Natural killer cell (primary cell): Measurements from ENCODE around the gene TFR2. TPM values are rescaled to one million over a fixed set of nuclear protein-coding genes. Genes with fewer than 3 reads are reported as not detected.

Source experiments
- ATAC-seq, 3 donors: fragments of 150-1000 bp in 2 of 3; fragments of 200-7000 bp in 1 of 3; cut with Tn5 transposase; 1 replicate in 1 of 3; 2 replicates in 2 of 3; pipeline ENCODE4 v1.10.0; 2021; ENCODE audit warnings: mild to moderate bottlenecking in 2 of 3, moderate library complexity in 2 of 3
- DNase-seq, 2 donors: peaks; one replicate each; pipeline versions ENCODE4 v3.0.0 to v3.0.0-alpha.2; 2013 to 2021; ENCODE audit warnings: mixed read lengths in 1 of 2
- H3K27ac ChIP-seq: one replicate; pipeline ENCODE4 v1.5.1; 2013; ENCODE audit warnings: mild to moderate bottlenecking, low read length
- H3K27me3 ChIP-seq: one replicate; pipeline ENCODE4 v1.6.1; 2013; ENCODE audit warnings: low read length; ENCODE audit not compliant: control insufficient read depth, insufficient read depth
- H3K36me3 ChIP-seq: one replicate; pipeline ENCODE4 v1.6.1; 2013; ENCODE audit warnings: low read length; ENCODE audit not compliant: control insufficient read depth, insufficient read depth
- H3K4me1 ChIP-seq: one replicate; pipeline ENCODE4 v1.6.1; 2013; ENCODE audit warnings: low read length; ENCODE audit not compliant: control insufficient read depth, insufficient read depth
- H3K4me3 ChIP-seq: one replicate; pipeline ENCODE4 v1.5.1; 2013; ENCODE audit warnings: low read length
- H3K9me3 ChIP-seq: one replicate; pipeline ENCODE4 v1.6.1; 2013; ENCODE audit warnings: low read length; ENCODE audit not compliant: control insufficient read depth, insufficient read depth
- H3K27ac Mint-ChIP-seq, 2 donors: one replicate each; pipeline ENCODE4 v1.8.0; 2022; ENCODE audit warnings: mild to moderate bottlenecking in 2 of 2, mixed read lengths in 2 of 2, moderate library complexity in 1 of 2
- H3K27me3 Mint-ChIP-seq, 2 donors: one replicate each; pipeline ENCODE4 v1.8.0; 2022; ENCODE audit warnings: low read depth in 2 of 2, mixed read lengths in 2 of 2
- H3K36me3 Mint-ChIP-seq: one replicate; pipeline ENCODE4 v1.8.0; 2022; ENCODE audit warnings: mixed read lengths
- H3K4me1 Mint-ChIP-seq, 2 donors: one replicate each; pipeline ENCODE4 v1.8.0; 2022; ENCODE audit warnings: mixed read lengths in 2 of 2
- H3K4me3 Mint-ChIP-seq: one replicate; pipeline ENCODE4 v1.8.0; 2022; ENCODE audit warnings: mild to moderate bottlenecking, moderate library complexity, mixed read lengths
- H3K9me3 Mint-ChIP-seq, 2 donors: one replicate each; pipeline ENCODE4 v1.8.0; 2022; ENCODE audit warnings: mixed read lengths in 2 of 2
- WGBS: methylation state at CpG from one replicate; pipeline ENCODE4 v1.1.7; 2013; ENCODE audit warnings: missing lambda C conversion rate; ENCODE audit not compliant: insufficient coverage; 5-methylcytosine and 5-hydroxymethylcytosine counted together
- intact Hi-C: fragments of 100-400 bp; cut with micrococcal nuclease; formaldehyde crosslinking; loops from one replicate; pipeline ENCODE4 v1.14.2; 2022
- total RNA-seq, 4 donors: library from RNA; stranded (reverse); fragments of 120-200 nt in 1 of 4; gene quantifications; one replicate each; pipeline versions ENCODE4 v1.2.3 to v1.2.4, GENCODE V29; 2013 to 2022
- TF ChIP-seq, protein P1 (sequence below): fragments of 200-600 bp; IDR thresholded peaks from one replicate; pipeline ENCODE4 v1.8.0; 2022; ENCODE audit warnings: antibody characterized with exemption

The TFR2 gene
- total RNA-seq, 3 donors from 2014 or later (not counting 1 experiment from before 2014, with no cell fraction given) = 9.8 to 13.8 (median 12.0) TPM

DNA sequence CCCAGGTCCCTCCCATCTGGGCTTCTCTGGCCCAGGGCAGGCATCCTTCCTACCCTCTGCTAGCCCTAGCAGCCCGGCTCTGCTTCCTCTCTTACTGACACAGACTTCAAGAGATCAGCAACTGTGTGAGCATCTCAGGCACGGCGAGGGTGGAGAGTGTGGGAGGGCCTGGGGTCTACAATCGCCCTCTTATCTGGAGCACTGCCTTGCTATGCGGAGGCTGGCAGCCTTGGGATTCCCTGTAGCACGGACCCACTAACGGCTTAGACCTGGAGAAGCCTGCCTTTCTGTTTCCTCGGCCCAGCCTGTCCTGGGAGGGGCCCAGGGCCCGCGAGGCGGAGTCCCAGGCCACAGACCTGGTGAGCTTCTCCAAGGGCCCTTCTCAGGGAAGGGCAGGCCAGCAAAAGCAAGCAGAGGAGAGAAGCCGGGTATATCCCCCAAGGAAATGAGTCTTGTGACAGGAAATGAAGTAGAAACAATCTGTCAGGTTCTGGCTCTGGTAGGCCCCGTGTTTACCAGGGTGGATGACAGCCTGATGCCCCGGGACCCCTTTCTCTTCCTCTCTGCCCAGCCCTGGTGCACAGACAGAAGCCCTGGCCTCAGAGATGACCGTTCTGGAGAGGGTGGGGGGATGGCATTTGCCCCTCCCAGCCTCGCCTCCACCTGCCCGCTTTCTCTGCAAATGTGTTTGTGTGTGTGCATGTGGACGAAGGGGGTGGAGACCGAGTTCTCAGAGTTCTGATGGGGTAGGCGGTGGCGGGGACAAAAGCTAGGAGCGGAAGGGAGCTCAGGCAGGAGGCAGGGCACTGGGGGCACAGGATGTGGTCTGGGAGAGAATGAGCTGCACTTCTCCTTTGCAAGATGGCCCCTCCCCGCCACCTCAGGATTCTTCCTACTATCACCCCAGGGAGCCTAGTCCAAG, 58.0 kb downstream of the TFR2 start:
- peaks cover 39% of the 10 kb centered on the region for H3K36me3 ChIP-seq
- no peaks in the 10 kb centered on the region for H3K36me3 Mint-ChIP-seq
- H3K4me3 ChIP-seq = peak overlapping the region; percentile 97
- peak overlapping the region; percentile 92 for H3K27ac ChIP-seq
- peaks cover 19 to 34% of the 10 kb centered on the region in 2 donors for H3K4me1 Mint-ChIP-seq
- DNase-seq (peak; percentile 41 to 81), ATAC-seq (peak in 2 of 3 donors; percentile 2 to 3)
- WGBS = 4% methylated on average over 22 of the region's 23 CpGs
- H3K4me3 Mint-ChIP-seq = peak overlapping the region; percentile 97
- TF ChIP-seq, protein P1, sequence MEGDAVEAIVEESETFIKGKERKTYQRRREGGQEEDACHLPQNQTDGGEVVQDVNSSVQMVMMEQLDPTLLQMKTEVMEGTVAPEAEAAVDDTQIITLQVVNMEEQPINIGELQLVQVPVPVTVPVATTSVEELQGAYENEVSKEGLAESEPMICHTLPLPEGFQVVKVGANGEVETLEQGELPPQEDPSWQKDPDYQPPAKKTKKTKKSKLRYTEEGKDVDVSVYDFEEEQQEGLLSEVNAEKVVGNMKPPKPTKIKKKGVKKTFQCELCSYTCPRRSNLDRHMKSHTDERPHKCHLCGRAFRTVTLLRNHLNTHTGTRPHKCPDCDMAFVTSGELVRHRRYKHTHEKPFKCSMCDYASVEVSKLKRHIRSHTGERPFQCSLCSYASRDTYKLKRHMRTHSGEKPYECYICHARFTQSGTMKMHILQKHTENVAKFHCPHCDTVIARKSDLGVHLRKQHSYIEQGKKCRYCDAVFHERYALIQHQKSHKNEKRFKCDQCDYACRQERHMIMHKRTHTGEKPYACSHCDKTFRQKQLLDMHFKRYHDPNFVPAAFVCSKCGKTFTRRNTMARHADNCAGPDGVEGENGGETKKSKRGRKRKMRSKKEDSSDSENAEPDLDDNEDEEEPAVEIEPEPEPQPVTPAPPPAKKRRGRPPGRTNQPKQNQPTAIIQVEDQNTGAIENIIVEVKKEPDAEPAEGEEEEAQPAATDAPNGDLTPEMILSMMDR = no peak
- H3K27ac Mint-ChIP-seq = peak overlapping the region; percentile 89 to 92
- no peaks in the 10 kb centered on the region for H3K9me3 Mint-ChIP-seq
- peaks cover 48% of the 10 kb centered on the region for H3K4me1 ChIP-seq
- H3K27me3 Mint-ChIP-seq = no peaks in the 10 kb centered on the region
- no peaks in the 10 kb centered on the region for H3K9me3 ChIP-seq
- H3K27me3 ChIP-seq = no peaks in the 10 kb centered on the region
- intact Hi-C loops = no loop called here

DNA sequence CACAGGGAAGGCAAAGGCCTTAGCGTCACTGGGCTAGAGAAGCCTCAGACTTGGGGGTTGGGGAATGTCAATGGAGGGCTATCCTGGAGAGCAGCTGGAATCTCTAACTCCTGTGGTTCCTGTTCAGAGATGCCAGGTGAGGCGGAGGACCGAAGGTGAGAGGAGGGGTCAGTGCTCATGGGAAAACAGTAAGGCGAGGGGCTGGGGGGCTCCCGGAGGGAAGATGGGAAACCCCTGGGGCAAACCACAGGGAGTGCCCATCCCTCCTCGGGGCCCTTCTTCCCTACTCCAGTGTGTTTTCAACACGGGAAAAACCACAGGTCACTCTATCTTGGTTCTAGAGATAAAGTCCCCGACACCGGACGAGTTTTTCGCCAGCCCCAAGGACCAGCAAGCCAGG, 58.7 kb downstream of the TFR2 start:
- intact Hi-C loops = no loop called here
- Mint-ChIP-seq H3K27ac (peak overlapping the region; percentile 89 to 92), H3K4me1 (peaks cover 19 to 34% of the 10 kb centered on the region in 2 donors), H3K27me3 (no peaks in the 10 kb centered on the region), H3K9me3 (no peaks in the 10 kb centered on the region), H3K4me3 (peak overlapping the region; percentile 6), H3K36me3 (no peaks in the 10 kb centered on the region)
- Histone ChIP-seq H3K4me1 (peaks cover 48% of the 10 kb centered on the region), H3K27ac (peak overlapping the region; percentile 92), H3K4me3 (no peak overlapping the region), H3K36me3 (peaks cover 47% of the 10 kb centered on the region), H3K27me3 (no peaks in the 10 kb centered on the region), H3K9me3 (no peaks in the 10 kb centered on the region)
- DNase-seq (no peak), ATAC-seq (no peak)
- TF ChIP-seq, protein P1 = no peak
- WGBS = 61% methylated on average over 11 of the region's 11 CpGs

DNA sequence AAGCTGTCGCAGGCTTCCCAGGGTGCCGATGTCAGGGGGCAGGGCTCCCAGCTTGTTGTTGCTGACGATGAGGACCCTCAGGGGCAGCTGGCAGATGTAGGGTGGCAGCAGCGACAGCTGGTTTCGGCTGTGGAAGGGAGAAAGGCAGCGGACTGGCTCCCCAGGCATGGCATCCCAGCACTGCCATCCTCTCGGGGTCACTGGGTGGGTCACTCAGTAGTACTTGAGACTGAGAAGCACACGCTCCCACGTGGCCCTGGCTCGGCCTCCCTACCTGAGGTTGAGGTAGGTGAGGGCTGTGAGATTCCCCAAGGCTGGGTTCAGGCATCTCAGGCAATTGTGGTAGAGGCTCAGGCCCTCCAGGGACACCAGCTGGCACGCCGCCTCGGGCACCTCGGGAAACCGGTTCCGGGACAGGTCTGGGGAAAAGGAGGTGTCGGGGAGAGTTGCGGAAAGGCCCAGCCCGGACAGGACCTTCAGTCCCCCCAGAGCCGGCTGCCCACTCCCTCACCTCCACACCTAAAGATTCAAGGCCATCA, 59.2 kb downstream of the TFR2 start:
- DNase-seq (no peak), ATAC-seq (no peak)
- Mint-ChIP-seq H3K27ac (peak overlapping the region; percentile 89 to 92), H3K9me3 (no peaks in the 10 kb centered on the region), H3K4me1 (peaks cover 19 to 34% of the 10 kb centered on the region in 2 donors), H3K4me3 (peak overlapping the region; percentile 26), H3K27me3 (no peaks in the 10 kb centered on the region), H3K36me3 (no peaks in the 10 kb centered on the region)
- peaks cover 51% of the 10 kb centered on the region for H3K36me3 ChIP-seq
- H3K4me3 ChIP-seq = no peak overlapping the region
- H3K9me3 ChIP-seq = no peaks in the 10 kb centered on the region
- WGBS = 90% methylated on average over 18 of the region's 20 CpGs
- peak overlapping the region; percentile 92 for H3K27ac ChIP-seq
- H3K27me3 ChIP-seq = no peaks in the 10 kb centered on the region
- TF ChIP-seq, protein P1 = no peak
- peaks cover 46% of the 10 kb centered on the region for H3K4me1 ChIP-seq
- intact Hi-C loops = no loop called here
